Measurements from ENCODE around the gene DNM3.

Gene DNM3

GRCh38 chr1:172382406-172382805 is 541.1 kb downstream of the DNM3 start:
- no peak overlapping the region for H3K4me3 ChIP-seq
- no peak for DNase-seq (ENCODE audit: low spot score)
- H3K27ac ChIP-seq = no peak overlapping the region
- TF ChIP-seq CTCF (IDR thresholded peaks at IDR 0.05) = no peak

GRCh38 chr1:172382990-172383389 is 541.7 kb downstream of the DNM3 start:
- no peak for TF ChIP-seq CTCF (IDR thresholded peaks at IDR 0.05)
- Histone ChIP-seq H3K4me3 (peak overlapping the region; percentile 51), H3K27ac (peak overlapping the region; percentile 4 to 39)
- no peak for DNase-seq (ENCODE audit: low spot score)

GRCh38 chr1:172383536-172383935 is 542.2 kb downstream of the DNM3 start:
- no peak for DNase-seq (ENCODE audit: low spot score)
- peak overlapping the region; percentile 4 to 39 for H3K27ac ChIP-seq
- no peak for TF ChIP-seq CTCF (IDR thresholded peaks at IDR 0.05)
- peak overlapping the region; percentile 51 for H3K4me3 ChIP-seq

- no peak for TF ChIP-seq CTCF (IDR thresholded peaks at IDR 0.05)
- H3K27ac ChIP-seq = no peak overlapping the region
- no peak overlapping the region for H3K4me3 ChIP-seq
- DNase-seq (ENCODE audit: low spot score) = no peak
These were observed 543.4 kb downstream of the DNM3 start for GRCh38 chr1:172384656-172385055.

- H3K27ac ChIP-seq = no peak overlapping the region
- TF ChIP-seq CTCF (IDR thresholded peaks at IDR 0.05) = no peak
- no peak for DNase-seq (ENCODE audit: low spot score)
- no peak overlapping the region for H3K4me3 ChIP-seq
These were observed 544.7 kb downstream of the DNM3 start for GRCh38 chr1:172386046-172386445.

- H3K27ac ChIP-seq = no peak overlapping the region
These were observed 547.2 kb downstream of the DNM3 start for GRCh38 chr1:172388490-172388889.

More at GRCh38 chr1:172388490-172388889, 547.2 kb downstream of the DNM3 start:
- no peak overlapping the region for H3K4me3 ChIP-seq
- TF ChIP-seq CTCF (IDR thresholded peaks at IDR 0.05) = no peak
- DNase-seq (ENCODE audit: low spot score) = no peak

Measured in coronary artery (tissue), 2 donors.